Putamen (tissue), 1 donor: ENCODE data around the gene CHMP4B.
A peak's percentile ranks its signal among the peaks of the same experiment; 100 is the strongest.

Source experiments
- DNase-seq: peaks from one replicate; pipeline ENCODE4 v3.0.0-alpha.2; 2016; ENCODE audit warnings: low spot score

CHMP4B gene

GRCh38 chr20:33820362-33820761 is 9.2 kb downstream of the CHMP4B start:
- no peak for DNase-seq

- DNase-seq = no peak
Observed at GRCh38 chr20:33821270-33821836, 10.2 kb downstream of the CHMP4B start.

GRCh38 chr20:33822423-33822822 is 11.3 kb downstream of the CHMP4B start:
- DNase-seq = no peak

- no peak for DNase-seq
Observed at GRCh38 chr20:33822991-33823390, 11.8 kb downstream of the CHMP4B start.

- DNase-seq = no peak
Observed at GRCh38 chr20:33824852-33825251, 13.7 kb downstream of the CHMP4B start.

GRCh38 chr20:33825340-33826269 is 14.5 kb downstream of the CHMP4B start:
- no peak for DNase-seq

- no peak for DNase-seq
Observed at GRCh38 chr20:33826270-33826897, 15.2 kb downstream of the CHMP4B start.

- DNase-seq = no peak
Observed at GRCh38 chr20:33827109-33827508, 16.0 kb downstream of the CHMP4B start.

GRCh38 chr20:33827634-33828325 is 16.6 kb downstream of the CHMP4B start:
- DNase-seq = no peak

GRCh38 chr20:33828326-33828844 is 17.2 kb downstream of the CHMP4B start:
- DNase-seq = no peak

- no peak for DNase-seq
Observed at GRCh38 chr20:33828967-33829560, 17.9 kb downstream of the CHMP4B start.

- DNase-seq = no peak
Observed at GRCh38 chr20:33829636-33830035, 18.5 kb downstream of the CHMP4B start.

- DNase-seq = no peak
Observed at GRCh38 chr20:33830371-33830770, 19.2 kb downstream of the CHMP4B start.

GRCh38 chr20:33832103-33832804 is 21.1 kb downstream of the CHMP4B start:
- DNase-seq = peak; percentile 55

GRCh38 chr20:33833333-33833732 is 22.2 kb downstream of the CHMP4B start:
- DNase-seq = no peak

GRCh38 chr20:33835615-33836172 is 24.5 kb downstream of the CHMP4B start:
- DNase-seq = no peak

GRCh38 chr20:33836277-33836676 is 25.1 kb downstream of the CHMP4B start:
- no peak for DNase-seq

- no peak for DNase-seq
Observed at GRCh38 chr20:33837096-33837830, 26.1 kb downstream of the CHMP4B start.

- DNase-seq = no peak
Observed at GRCh38 chr20:33838035-33838864, 27.1 kb downstream of the CHMP4B start.
